IPS-15b (cell line): Measurements from ENCODE around the gene LCTL.
A peak's percentile ranks its signal among the peaks of the same experiment; 100 is the strongest.
"Not testable (repeated sequence)": the region's sequence is repeated elsewhere in the genome, so short reads cannot be mapped to it uniquely, and the experiment has no call there.

Experiments used
- H3K27me3 ChIP-seq: one replicate; pipeline ENCODE4 v1.6.1; 2013; ENCODE audit warnings: low read length; ENCODE audit not compliant: control insufficient read depth, insufficient read depth
- H3K36me3 ChIP-seq: one replicate; pipeline ENCODE4 v1.6.1; 2013; ENCODE audit warnings: low read length; ENCODE audit not compliant: control insufficient read depth, insufficient read depth
- H3K4me1 ChIP-seq: one replicate; pipeline ENCODE4 v1.6.1; 2013; ENCODE audit warnings: mild to moderate bottlenecking, low read length; ENCODE audit not compliant: control insufficient read depth, insufficient read depth
- H3K4me3 ChIP-seq: one replicate; pipeline ENCODE4 v1.5.1; 2013; ENCODE audit warnings: low read depth, low read length
- H3K9ac ChIP-seq: one replicate; pipeline ENCODE4 v1.6.1; 2013; ENCODE audit warnings: low read depth, mild to moderate bottlenecking, low read length
- H3K9me3 ChIP-seq: one replicate; pipeline ENCODE4 v1.6.1; 2013; ENCODE audit warnings: mild to moderate bottlenecking, low read length; ENCODE audit not compliant: control insufficient read depth, insufficient read depth

The LCTL gene

GRCh38 chr15:66504563-66505429 is 61.0 kb downstream of the LCTL start, which contains the start of the genes RPL4 and ZWILCH:
Gene RPL4 (minus strand): TSS chr15:66504855. CDS start chr15:66504790, 65 bp downstream.
Gene ZWILCH (plus strand): TSS chr15:66505326. CDS start chr15:66505339, 13 bp downstream.
- no peaks in the 10 kb centered on the region for H3K27me3 ChIP-seq
- peak within 1 kb of the TSS; percentile 99 for H3K9ac ChIP-seq
- H3K4me1 ChIP-seq = no peaks in the 10 kb centered on the region
- H3K4me3 ChIP-seq = peak within 1 kb of the TSS; percentile 73
- H3K9me3 ChIP-seq = no peaks in the 10 kb centered on the region
- peaks cover 28% of the 10 kb centered on the region for H3K36me3 ChIP-seq

- H3K9me3 ChIP-seq = no peaks in the 10 kb centered on the region
- peak overlapping the region; percentile 99 for H3K9ac ChIP-seq
- no peaks in the 10 kb centered on the region for H3K4me1 ChIP-seq
- H3K27me3 ChIP-seq = no peaks in the 10 kb centered on the region
- peak overlapping the region; percentile 73 for H3K4me3 ChIP-seq
- H3K36me3 ChIP-seq = peaks cover 33% of the 10 kb centered on the region
These were observed 61.8 kb downstream of the LCTL start for GRCh38 chr15:66503780-66504562.

- peaks cover 40% of the 10 kb centered on the region for H3K36me3 ChIP-seq
- peak overlapping the region; percentile 99 for H3K9ac ChIP-seq
- not testable (repeated sequence) for H3K27me3 ChIP-seq, H3K9me3 ChIP-seq, H3K4me1 ChIP-seq
- H3K4me3 ChIP-seq = peak overlapping the region; percentile 73
These were observed 62.7 kb downstream of the LCTL start for GRCh38 chr15:66503041-66503648.

- Histone ChIP-seq H3K9ac (peak overlapping the region; percentile 99), H3K27me3 (no peaks in the 10 kb centered on the region), H3K9me3 (no peaks in the 10 kb centered on the region), H3K4me1 (no peaks in the 10 kb centered on the region), H3K36me3 (peaks cover 40% of the 10 kb centered on the region), H3K4me3 (peak overlapping the region; percentile 73)
These were observed 63.3 kb downstream of the LCTL start for GRCh38 chr15:66502491-66502890.

GRCh38 chr15:66500346-66500745 is 65.5 kb downstream of the LCTL start:
- H3K9ac ChIP-seq = not testable (repeated sequence)

GRCh38 chr15:66498501-66499386 is 67.1 kb downstream of the LCTL start:
- Histone ChIP-seq H3K9ac (no peak overlapping the region), H3K4me3 (no peak overlapping the region)

More at GRCh38 chr15:66500346-66500745, 65.5 kb downstream of the LCTL start:
- H3K4me1 ChIP-seq, H3K4me3 ChIP-seq, H3K27me3 ChIP-seq, H3K9me3 ChIP-seq: not testable (repeated sequence)
- peaks cover 40% of the 10 kb centered on the region for H3K36me3 ChIP-seq

More at GRCh38 chr15:66498501-66499386, 67.1 kb downstream of the LCTL start:
- Histone ChIP-seq H3K27me3 (no peaks in the 10 kb centered on the region), H3K9me3 (no peaks in the 10 kb centered on the region), H3K4me1 (no peaks in the 10 kb centered on the region), H3K36me3 (peaks cover 40% of the 10 kb centered on the region)
